ENCODE measurements around the gene FLVCR1. TPM values are rescaled to one million over a fixed set of nuclear protein-coding genes. Genes with fewer than 3 reads are reported as not detected.
"Not testable (repeated sequence)": the region's sequence is repeated elsewhere in the genome, so short reads cannot be mapped to it uniquely, and the experiment has no call there.

FLVCR1 gene
- total RNA-seq, 4 donors from 2014 or later = 7.8 to 8.9 (median 8.2) TPM

GRCh38 chr1:212902054-212902453 lies 44.0 kb downstream of the FLVCR1 start:
- no peak for DNase-seq
- WGBS, 2 donors = 81 to 98% methylated on average over 3 of the region's 3 CpGs
- Histone ChIP-seq H3K27ac (no peak overlapping the region), H3K9me3 (no peaks in the 10 kb centered on the region), H3K27me3 (no peaks in the 10 kb centered on the region), H3K4me1 (no peaks in the 10 kb centered on the region), H3K36me3 (peaks cover 0 to 9% of the 10 kb centered on the region in 2 donors), H3K4me3 (replicated peaks in 1 of 3) (no peak overlapping the region)
- intact Hi-C loops (cut with DNase I) = no loop called here
- TF ChIP-seq CTCF (IDR thresholded peaks at IDR 0.05) = no peak

DNA sequence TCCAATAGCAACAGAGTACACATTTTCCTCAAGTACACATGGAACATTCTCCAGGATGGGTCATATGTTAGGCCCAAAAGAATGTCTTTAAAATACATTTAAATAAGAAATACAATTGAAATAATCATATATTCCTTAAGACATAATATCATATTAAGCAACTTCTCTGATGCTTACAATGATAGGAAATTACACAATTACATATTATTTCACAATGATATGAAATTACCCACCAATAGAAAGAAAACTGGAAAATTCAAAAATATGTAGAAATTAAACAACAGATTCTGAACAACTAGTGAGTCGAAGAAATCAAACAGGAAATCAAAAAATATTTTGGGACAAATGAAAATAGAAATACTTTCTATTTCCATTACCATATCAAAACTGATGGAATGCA lies 45.6 kb downstream of the FLVCR1 start:
- intact Hi-C loops (cut with DNase I) = no loop called here
- 92 to 93% methylated on average over 1 of the region's 1 CpG for WGBS, 2 donors
- Histone ChIP-seq H3K36me3 (peaks cover 0 to 5% of the 10 kb centered on the region in 2 donors), H3K27ac (no peak overlapping the region), H3K9me3 (no peaks in the 10 kb centered on the region), H3K4me1 (no peaks in the 10 kb centered on the region), H3K4me3 (replicated peaks in 1 of 3) (no peak overlapping the region), H3K27me3 (no peaks in the 10 kb centered on the region)
- TF ChIP-seq CTCF (IDR thresholded peaks at IDR 0.05) = no peak
- no peak for TF ChIP-seq POLR2A (IDR thresholded peaks at IDR 0.05)
- no peak for DNase-seq

- H3K9me3 ChIP-seq; H3K4me1 ChIP-seq; H3K27me3 ChIP-seq; H3K27ac ChIP-seq; H3K4me3 ChIP-seq (replicated peaks in 1 of 3); intact Hi-C loops (cut with DNase I); H3K36me3 ChIP-seq; DNase-seq: not testable (repeated sequence)
- 71 to 85% methylated on average over 12 of the region's 12 CpGs for WGBS, 2 donors
These were observed 50.0 kb downstream of the FLVCR1 start for GRCh38 chr1:212908071-212908470.

DNA sequence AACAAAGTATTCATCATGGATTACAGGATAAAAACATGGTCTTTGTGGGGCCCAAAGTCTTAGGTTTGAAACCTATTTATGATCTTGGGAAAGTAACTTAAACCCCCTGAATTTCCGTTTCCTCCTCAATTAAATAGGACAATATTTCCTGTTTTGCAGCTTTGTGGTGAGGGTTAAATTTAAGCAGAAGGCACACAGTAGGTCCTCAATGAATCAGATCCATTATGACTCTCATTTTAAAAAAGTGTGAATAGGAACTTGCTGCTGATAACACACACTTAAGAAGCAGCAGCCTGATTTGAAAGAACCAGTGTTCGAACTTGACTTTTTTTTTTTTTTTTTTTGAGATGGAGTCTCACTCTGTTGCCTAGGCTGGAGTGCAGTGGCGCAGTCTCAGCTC lies 50.9 kb downstream of the FLVCR1 start:
- DNase-seq = no peak
- Histone ChIP-seq H3K27me3 (no peaks in the 10 kb centered on the region), H3K27ac (no peak overlapping the region), H3K9me3 (no peaks in the 10 kb centered on the region), H3K36me3 (no peaks in the 10 kb centered on the region), H3K4me1 (no peaks in the 10 kb centered on the region), H3K4me3 (replicated peaks in 1 of 3) (no peak overlapping the region)
- TF ChIP-seq POLR2A (IDR thresholded peaks at IDR 0.05) (no peak), CTCF (IDR thresholded peaks at IDR 0.05) (no peak)
- WGBS, 2 donors = 90 to 93% methylated on average over 3 of the region's 3 CpGs
- intact Hi-C loops (cut with DNase I) = no loop called here

GRCh38 chr1:212909652-212910063 lies 51.6 kb downstream of the FLVCR1 start:
- TF ChIP-seq POLR2A (IDR thresholded peaks at IDR 0.05) (no peak), CTCF (IDR thresholded peaks at IDR 0.05) (no peak)
- no peaks in the 10 kb centered on the region for H3K9me3 ChIP-seq
- no peak overlapping the region for H3K4me3 ChIP-seq (replicated peaks in 1 of 3)
- 87 to 90% methylated on average over 3 of the region's 3 CpGs for WGBS, 2 donors
- H3K27me3 ChIP-seq = no peaks in the 10 kb centered on the region
- DNase-seq = no peak
- H3K4me1 ChIP-seq = no peaks in the 10 kb centered on the region
- intact Hi-C loops (cut with DNase I) = no loop called here
- no peak overlapping the region for H3K27ac ChIP-seq
- H3K36me3 ChIP-seq = no peaks in the 10 kb centered on the region

DNA sequence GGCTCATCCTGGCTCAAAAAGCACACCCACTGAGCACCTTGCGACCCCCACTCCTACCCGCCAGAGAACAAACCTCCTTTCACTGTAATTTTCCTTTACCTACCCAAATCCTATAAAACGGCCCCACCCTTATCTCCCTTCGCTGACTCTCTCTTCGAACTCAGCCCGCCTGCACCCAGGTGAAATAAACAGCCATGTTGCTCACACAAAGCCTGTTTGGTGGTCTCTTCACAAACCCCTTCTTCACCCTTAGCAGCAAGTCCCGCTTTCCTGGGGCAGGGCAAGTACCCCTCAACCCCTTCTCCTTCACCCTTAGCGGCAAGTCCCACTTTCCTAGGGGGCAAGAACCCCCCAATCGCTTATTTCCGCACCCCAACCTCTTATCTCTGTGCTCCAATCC lies 52.1 kb downstream of the FLVCR1 start:
- H3K27ac ChIP-seq; H3K36me3 ChIP-seq; H3K9me3 ChIP-seq; H3K4me1 ChIP-seq; H3K4me3 ChIP-seq (replicated peaks in 1 of 3); intact Hi-C loops (cut with DNase I); H3K27me3 ChIP-seq; DNase-seq: not testable (repeated sequence)
- 82 to 84% methylated on average over 7 to 10 of the region's 10 CpGs for WGBS, 2 donors

DNA sequence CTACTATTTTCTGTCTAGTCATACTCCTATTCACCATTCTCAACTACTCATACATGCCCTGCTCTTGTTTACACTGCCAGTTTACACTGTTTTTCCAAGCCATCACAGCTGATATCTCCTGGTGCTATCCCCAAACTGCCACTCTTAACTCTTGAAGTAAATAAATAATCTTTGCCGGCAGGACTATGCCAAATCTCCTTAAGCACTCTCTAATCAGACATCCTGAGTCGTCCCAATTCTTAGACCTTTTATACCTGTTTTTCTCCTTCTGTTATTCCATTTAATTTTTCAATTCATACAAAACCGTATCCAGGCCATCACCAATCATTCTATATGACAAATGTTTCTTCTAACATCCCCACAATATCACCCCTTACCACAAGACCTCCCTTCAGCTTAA lies 55.6 kb downstream of the FLVCR1 start:
- not testable (repeated sequence) for H3K36me3 ChIP-seq

DNA sequence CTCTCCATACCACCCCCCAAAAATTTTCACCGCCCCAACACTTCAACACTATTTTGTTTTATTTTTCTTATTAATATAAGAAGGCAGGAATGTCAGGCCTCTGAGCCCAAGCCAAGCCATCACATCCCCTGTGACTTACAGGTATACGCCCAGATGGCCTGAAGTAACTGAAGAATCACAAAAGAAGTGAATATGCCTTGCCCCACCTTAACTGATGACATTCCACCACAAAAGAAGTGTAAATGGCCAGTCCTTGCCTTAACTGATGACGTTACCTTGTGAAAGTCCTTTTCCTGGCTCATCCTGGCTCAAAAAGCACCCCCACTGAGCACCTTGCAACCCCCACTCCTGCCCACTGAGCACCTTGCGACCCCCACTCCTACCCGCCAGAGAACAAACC lies 56.0 kb downstream of the FLVCR1 start:
- H3K4me3 ChIP-seq (replicated peaks in 1 of 3); H3K9me3 ChIP-seq; intact Hi-C loops (cut with DNase I); H3K27me3 ChIP-seq; H3K4me1 ChIP-seq; H3K36me3 ChIP-seq; H3K27ac ChIP-seq; DNase-seq: not testable (repeated sequence)
- 87% methylated on average over 5 of the region's 5 CpGs for WGBS, 2 donors

More for the DNA sequence above, 55.6 kb downstream of the FLVCR1 start:
- H3K9me3 ChIP-seq; H3K27ac ChIP-seq; H3K4me1 ChIP-seq; intact Hi-C loops (cut with DNase I); H3K27me3 ChIP-seq; DNase-seq; H3K4me3 ChIP-seq (replicated peaks in 1 of 3): not testable (repeated sequence)
- 75 to 82% methylated on average over 3 of the region's 3 CpGs for WGBS, 2 donors

Data from thyroid gland (tissue), 4 donors.